HG03439 (cell line): ENCODE data around the gene RNF32.
"Not testable (repeated sequence)": the region's sequence is repeated elsewhere in the genome, so short reads cannot be mapped to it uniquely, and the experiment has no call there.

Source experiments
- ATAC-seq: cut with Tn5 transposase; IDR thresholded peaks from one replicate; pipeline ENCODE4 v1.9.1; 2021; ENCODE audit warnings: mild to moderate bottlenecking, moderate library complexity; ENCODE audit not compliant: unreplicated experiment

Gene RNF32

GRCh38 chr7:156640949-156641485, 443 bp downstream of the RNF32 start:
- peak; percentile 46 for ATAC-seq

- ATAC-seq: no peak
These were observed 1.9 kb downstream of the RNF32 start for GRCh38 chr7:156642306-156643045.

- ATAC-seq: not testable (repeated sequence)
These were observed 6.8 kb downstream of the RNF32 start for GRCh38 chr7:156647330-156647729.

- no peak for ATAC-seq
These were observed 9.5 kb downstream of the RNF32 start for GRCh38 chr7:156650042-156650441.

- ATAC-seq: no peak
These were observed 10.9 kb downstream of the RNF32 start for GRCh38 chr7:156651474-156651873.

- ATAC-seq: no peak
These were observed 12.5 kb downstream of the RNF32 start for GRCh38 chr7:156652886-156653568.

GRCh38 chr7:156654511-156655234, 14.1 kb downstream of the RNF32 start:
- ATAC-seq: no peak

- ATAC-seq: no peak
These were observed 14.7 kb downstream of the RNF32 start for GRCh38 chr7:156655251-156655650.

- ATAC-seq: no peak
These were observed 15.4 kb downstream of the RNF32 start for GRCh38 chr7:156655983-156656382.

GRCh38 chr7:156656598-156656997, 16.0 kb downstream of the RNF32 start:
- peak; percentile 65 for ATAC-seq

- no peak for ATAC-seq
These were observed 17.1 kb downstream of the RNF32 start for GRCh38 chr7:156657681-156658080.

- ATAC-seq: no peak
These were observed 18.6 kb downstream of the RNF32 start for GRCh38 chr7:156659203-156659602.

GRCh38 chr7:156659961-156660360, 19.4 kb downstream of the RNF32 start:
- no peak for ATAC-seq

- no peak for ATAC-seq
These were observed 21.1 kb downstream of the RNF32 start for GRCh38 chr7:156661637-156662036.

GRCh38 chr7:156662277-156662676, 21.7 kb downstream of the RNF32 start:
- no peak for ATAC-seq

- ATAC-seq: no peak
These were observed 24.5 kb downstream of the RNF32 start for GRCh38 chr7:156665101-156665500.

GRCh38 chr7:156666368-156667109, 26.0 kb downstream of the RNF32 start:
- ATAC-seq: no peak

- no peak for ATAC-seq
These were observed 26.5 kb downstream of the RNF32 start for GRCh38 chr7:156667110-156667426.

GRCh38 chr7:156668130-156668741, 27.7 kb downstream of the RNF32 start:
- ATAC-seq: no peak

- ATAC-seq: no peak
These were observed 28.7 kb downstream of the RNF32 start for GRCh38 chr7:156669035-156669828.
